Activated naive CD4-positive, alpha-beta T cell treated with anti-CD3 and anti-CD28 coated beads, Interleukin-2, amount 10 ng/mL, durations not matched to agents 7 days and 5 days (primary cell): ENCODE measurements around the gene ARHGAP4.
A peak's percentile ranks its signal among the peaks of the same experiment; 100 is the strongest.

ENCODE experiments used
- CTCF ChIA-PET: fragments of 350-600 bp; sonication (Branson Sonifier 250); formaldehyde crosslinking; loops from one replicate; lab custom pipeline; 2021; ENCODE audit warnings: antibody characterized with exemption; lab: Charles Lee
- DNase-seq: peaks from one replicate; pipeline ENCODE4 v3.0.0-alpha.2; 2020
- H3K27ac Mint-ChIP-seq: one replicate; pipeline ENCODE4 v1.8.0; 2021; ENCODE audit warnings: mild to moderate bottlenecking, moderate library complexity, mixed read lengths
- H3K27me3 Mint-ChIP-seq: one replicate; pipeline ENCODE4 v1.8.0; 2021; ENCODE audit warnings: mild to moderate bottlenecking, mixed read lengths
- H3K36me3 Mint-ChIP-seq: one replicate; pipeline ENCODE4 v1.8.0; 2021; ENCODE audit warnings: mixed read lengths
- H3K4me1 Mint-ChIP-seq: one replicate; pipeline ENCODE4 v1.8.0; 2021; ENCODE audit warnings: mixed read lengths
- H3K4me3 Mint-ChIP-seq: one replicate; pipeline ENCODE4 v1.8.0; 2021; ENCODE audit warnings: mild to moderate bottlenecking, moderate library complexity, mixed read lengths
- H3K9me3 Mint-ChIP-seq: one replicate; pipeline ENCODE4 v1.8.0; 2021; ENCODE audit warnings: mixed read lengths

ARHGAP4 gene

GRCh38 chrX:153956044-153956907 lies 30.2 kb upstream of the ARHGAP4 start:
- Mint-ChIP-seq H3K9me3 (no peaks in the 10 kb centered on the region), H3K27me3 (no peaks in the 10 kb centered on the region), H3K27ac (peak overlapping the region; percentile 71), H3K4me1 (peaks cover 12% of the 10 kb centered on the region), H3K4me3 (no peak overlapping the region), H3K36me3 (peaks cover 26% of the 10 kb centered on the region)
- DNase-seq: no peak
- CTCF ChIA-PET: no interaction called here

- CTCF ChIA-PET: no interaction called here
- Mint-ChIP-seq H3K36me3 (peaks cover 33% of the 10 kb centered on the region), H3K27ac (peak overlapping the region; percentile 71), H3K27me3 (no peaks in the 10 kb centered on the region), H3K4me1 (peaks cover 20% of the 10 kb centered on the region), H3K9me3 (no peaks in the 10 kb centered on the region), H3K4me3 (no peak overlapping the region)
- DNase-seq: no peak
Measured at GRCh38 chrX:153955228-153955732, 29.2 kb upstream of the ARHGAP4 start.

DNA sequence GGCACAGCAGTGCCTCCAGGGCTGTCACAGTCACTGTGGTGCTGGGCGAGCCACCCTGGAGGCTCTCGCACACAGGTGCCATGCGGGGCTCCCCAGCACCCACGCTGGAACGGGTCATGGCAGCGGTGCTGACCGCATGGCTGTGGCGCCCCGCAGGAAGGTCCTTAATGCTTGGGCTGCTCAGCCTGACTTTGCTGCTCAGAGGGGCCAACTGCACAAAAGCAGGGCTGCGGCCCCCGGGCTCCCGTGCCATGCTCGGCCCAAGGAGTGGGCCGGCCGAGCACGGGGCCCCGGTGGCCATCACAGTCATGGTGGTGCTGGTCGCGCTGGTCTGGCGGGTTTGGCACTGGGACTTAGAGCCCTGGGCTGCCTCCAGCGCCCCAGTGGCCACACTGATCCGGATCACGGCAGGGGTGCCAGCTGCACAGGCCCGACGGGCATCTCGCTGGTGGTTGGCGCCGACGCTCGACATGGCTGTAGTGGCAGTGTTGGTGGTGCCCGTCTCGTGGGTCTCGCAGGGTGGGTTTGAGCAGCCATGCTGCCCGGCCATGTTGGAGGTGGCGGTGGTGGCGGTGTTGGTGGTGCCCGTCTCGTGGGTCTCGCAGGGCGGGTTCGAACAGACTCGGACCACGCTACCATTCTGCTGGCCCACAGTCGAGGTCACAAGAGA lies 28.6 kb upstream of the ARHGAP4 start:
- peaks cover 36% of the 10 kb centered on the region for H3K36me3 Mint-ChIP-seq
- H3K4me1 Mint-ChIP-seq: peaks cover 25% of the 10 kb centered on the region
- CTCF ChIA-PET: no interaction called here
- H3K9me3 Mint-ChIP-seq: no peaks in the 10 kb centered on the region
- no peak overlapping the region for H3K4me3 Mint-ChIP-seq
- H3K27me3 Mint-ChIP-seq: no peaks in the 10 kb centered on the region
- H3K27ac Mint-ChIP-seq: peak overlapping the region; percentile 68
- DNase-seq: no peak

DNA sequence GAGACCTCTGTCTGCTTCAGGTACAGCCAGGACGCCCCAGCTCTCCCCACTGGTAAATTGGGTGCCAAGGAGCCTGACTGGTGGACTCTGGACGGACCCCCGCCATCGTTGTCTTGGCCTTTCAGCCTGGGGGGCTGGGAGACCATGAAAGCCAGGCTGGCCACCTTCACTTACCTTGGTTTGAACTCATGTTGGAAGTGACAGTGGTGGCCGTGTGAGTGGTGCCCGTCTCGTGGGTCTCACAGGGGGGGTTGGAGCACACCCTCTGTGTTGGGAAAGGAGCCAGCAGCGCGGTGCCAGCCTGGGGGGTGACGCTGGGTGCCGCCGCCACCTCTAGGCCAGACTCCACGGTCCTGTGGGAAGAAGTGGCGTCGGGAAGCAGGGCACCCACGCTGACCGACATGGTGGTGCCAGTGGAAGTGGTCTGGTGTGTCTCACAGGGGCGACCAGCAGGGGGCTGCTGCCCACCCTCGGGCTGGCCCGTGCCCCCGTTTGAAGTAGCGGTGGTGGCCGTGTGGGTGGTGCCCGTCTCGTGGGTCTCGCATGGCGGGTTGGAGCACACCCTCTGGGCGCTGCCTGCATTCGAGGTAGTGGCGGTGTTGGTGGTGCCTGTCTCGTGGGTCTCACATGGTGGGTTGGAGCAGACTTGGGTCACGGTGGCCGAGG lies 28.0 kb upstream of the ARHGAP4 start:
- CTCF ChIA-PET: interaction anchor here (12.0 kb wide), 1 partner anchor 27 kb away, joined by 241 read pairs; the partner anchor contains the start of gene ARHGAP4
- Mint-ChIP-seq H3K4me1 (peaks cover 32% of the 10 kb centered on the region), H3K27ac (peak overlapping the region; percentile 68), H3K4me3 (no peak overlapping the region), H3K27me3 (no peaks in the 10 kb centered on the region), H3K36me3 (peaks cover 37% of the 10 kb centered on the region), H3K9me3 (no peaks in the 10 kb centered on the region)
- no peak for DNase-seq

- H3K36me3 Mint-ChIP-seq: peaks cover 32% of the 10 kb centered on the region
- DNase-seq: peak; percentile 80
- no peaks in the 10 kb centered on the region for H3K27me3 Mint-ChIP-seq
- CTCF ChIA-PET: interaction anchor here (1.0 to 12.0 kb wide), 2 partner anchors 13 to 26 kb away, joined by 3 to 241 read pairs; partner anchors contain the start of gene ARHGAP4
- H3K4me3 Mint-ChIP-seq: no peak overlapping the region
- H3K4me1 Mint-ChIP-seq: peaks cover 38% of the 10 kb centered on the region
- H3K27ac Mint-ChIP-seq: peak overlapping the region; percentile 7
- no peaks in the 10 kb centered on the region for H3K9me3 Mint-ChIP-seq
Measured at GRCh38 chrX:153953342-153953830, 27.3 kb upstream of the ARHGAP4 start.

DNA sequence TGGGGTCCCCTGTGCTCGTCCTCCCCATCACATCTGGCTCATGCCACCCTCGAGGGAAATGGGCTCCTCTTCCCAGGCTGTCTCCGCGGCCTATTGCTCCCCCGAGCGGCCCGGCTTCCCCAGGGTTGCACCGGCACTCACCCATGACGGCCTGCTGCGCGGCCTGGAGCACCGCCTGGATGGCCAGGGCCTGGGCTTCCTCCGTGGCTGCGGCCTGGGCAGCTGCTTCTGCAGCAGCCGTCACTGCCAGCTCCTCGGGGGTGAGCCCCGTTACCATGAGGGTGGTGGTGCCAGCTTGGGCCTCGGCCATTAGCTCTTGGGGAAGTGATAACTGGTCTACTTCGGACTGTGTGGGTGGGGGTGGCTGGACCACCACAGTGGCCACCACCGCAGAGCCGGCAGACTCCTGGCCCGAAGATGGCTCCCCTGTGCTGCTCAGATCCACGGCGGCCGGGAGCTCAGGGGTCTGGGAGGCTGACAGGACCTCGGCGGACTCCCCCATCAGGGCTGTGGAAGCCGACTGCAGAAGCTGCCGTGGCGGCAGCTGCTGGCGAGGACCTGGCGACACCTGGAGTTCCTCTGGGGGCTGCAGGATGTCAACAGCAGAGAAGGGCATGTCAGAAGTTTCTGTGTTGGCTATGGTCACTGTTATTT lies 26.4 kb upstream of the ARHGAP4 start:
- CTCF ChIA-PET: interaction anchor here (1.0 to 12.0 kb wide), 3 partner anchors 9 to 25 kb away, joined by 3 to 241 read pairs (median 4); partner anchors contain the start of gene ARHGAP4
- H3K36me3 Mint-ChIP-seq: peaks cover 31% of the 10 kb centered on the region
- no peak overlapping the region for H3K27ac Mint-ChIP-seq
- no peaks in the 10 kb centered on the region for H3K9me3 Mint-ChIP-seq
- H3K4me1 Mint-ChIP-seq: peaks cover 42% of the 10 kb centered on the region
- DNase-seq: no peak
- H3K27me3 Mint-ChIP-seq: no peaks in the 10 kb centered on the region
- no peak overlapping the region for H3K4me3 Mint-ChIP-seq

- DNase-seq: no peak
- H3K9me3 Mint-ChIP-seq: no peaks in the 10 kb centered on the region
- no peak overlapping the region for H3K27ac Mint-ChIP-seq
- peaks cover 46% of the 10 kb centered on the region for H3K4me1 Mint-ChIP-seq
- H3K36me3 Mint-ChIP-seq: peaks cover 34% of the 10 kb centered on the region
- no peak overlapping the region for H3K4me3 Mint-ChIP-seq
- no peaks in the 10 kb centered on the region for H3K27me3 Mint-ChIP-seq
- CTCF ChIA-PET: interaction anchor here (1.2 to 12.0 kb wide), 3 partner anchors 10 to 25 kb away, joined by 4 to 241 read pairs (median 4); partner anchors contain the start of gene ARHGAP4
Measured at GRCh38 chrX:153951683-153952372, 25.8 kb upstream of the ARHGAP4 start.

GRCh38 chrX:153950127-153950526 lies 24.1 kb upstream of the ARHGAP4 start:
- no peak for DNase-seq
- CTCF ChIA-PET: interaction anchor here (0.8 to 12.0 kb wide), 5 partner anchors 18 to 186 kb away, joined by 4 to 241 read pairs (median 4); partner anchors contain the start of genes ARHGAP4 and PLXNB3
- Mint-ChIP-seq H3K27ac (peak overlapping the region; percentile 60), H3K9me3 (no peaks in the 10 kb centered on the region), H3K4me3 (no peak overlapping the region), H3K27me3 (no peaks in the 10 kb centered on the region), H3K4me1 (peaks cover 51% of the 10 kb centered on the region), H3K36me3 (peaks cover 30% of the 10 kb centered on the region)

DNA sequence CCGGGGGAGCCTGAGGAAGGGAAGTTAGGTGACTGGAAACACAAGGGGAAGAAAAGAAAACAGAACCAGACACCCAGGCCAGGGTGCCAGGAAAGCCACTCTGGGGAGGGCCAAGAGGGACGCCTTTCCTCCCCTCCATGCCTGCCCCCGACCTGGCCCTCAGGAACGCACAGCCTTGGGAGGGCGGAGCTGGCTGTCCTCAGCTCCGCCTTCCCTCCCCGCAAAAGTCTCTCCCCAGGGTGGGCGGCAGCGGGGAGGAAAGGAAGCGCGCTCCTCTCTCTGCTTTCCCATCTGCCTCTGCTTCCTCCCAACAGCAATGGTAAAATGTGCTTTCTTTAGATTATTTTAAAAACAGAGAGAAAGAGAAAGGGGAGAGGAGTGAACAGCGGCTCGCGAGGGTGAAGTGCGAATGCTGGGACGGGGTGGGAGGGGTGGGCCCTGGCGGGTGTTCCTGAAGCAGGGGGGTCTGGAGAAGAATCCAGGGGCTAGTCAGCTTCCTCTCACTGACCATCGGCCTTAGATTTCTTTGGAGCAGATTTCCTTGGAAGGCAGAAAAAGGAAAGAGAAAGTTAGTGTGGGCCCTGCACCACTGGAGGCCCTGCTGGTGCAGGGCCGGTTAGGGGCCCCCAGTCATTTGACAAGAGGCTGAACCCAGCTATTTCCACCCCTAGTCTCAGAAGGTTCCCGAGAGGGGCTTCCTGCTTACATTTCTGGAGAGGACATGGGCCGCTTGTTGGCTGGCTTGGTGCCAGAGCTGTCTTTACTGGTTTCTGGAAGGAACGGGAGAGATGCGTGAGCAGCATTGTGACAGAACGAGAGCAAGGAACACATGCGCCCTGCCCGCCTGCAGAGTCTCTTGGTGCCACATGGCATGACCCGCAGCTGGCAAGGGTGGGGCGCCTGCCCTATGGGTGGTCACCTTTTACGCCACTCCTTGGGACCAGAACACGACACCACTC lies 23.1 kb upstream of the ARHGAP4 start:
- no peaks in the 10 kb centered on the region for H3K27me3 Mint-ChIP-seq
- H3K4me3 Mint-ChIP-seq: no peak overlapping the region
- H3K4me1 Mint-ChIP-seq: peaks cover 52% of the 10 kb centered on the region
- peak overlapping the region; percentile 67 for H3K27ac Mint-ChIP-seq
- peak; percentile 22 for DNase-seq
- CTCF ChIA-PET: interaction anchor here (0.8 to 12.0 kb wide), 5 partner anchors 10 to 186 kb away, joined by 4 to 241 read pairs (median 26); partner anchors contain the start of genes ARHGAP4 and PLXNB3
- no peaks in the 10 kb centered on the region for H3K9me3 Mint-ChIP-seq
- H3K36me3 Mint-ChIP-seq: peaks cover 25% of the 10 kb centered on the region

DNA sequence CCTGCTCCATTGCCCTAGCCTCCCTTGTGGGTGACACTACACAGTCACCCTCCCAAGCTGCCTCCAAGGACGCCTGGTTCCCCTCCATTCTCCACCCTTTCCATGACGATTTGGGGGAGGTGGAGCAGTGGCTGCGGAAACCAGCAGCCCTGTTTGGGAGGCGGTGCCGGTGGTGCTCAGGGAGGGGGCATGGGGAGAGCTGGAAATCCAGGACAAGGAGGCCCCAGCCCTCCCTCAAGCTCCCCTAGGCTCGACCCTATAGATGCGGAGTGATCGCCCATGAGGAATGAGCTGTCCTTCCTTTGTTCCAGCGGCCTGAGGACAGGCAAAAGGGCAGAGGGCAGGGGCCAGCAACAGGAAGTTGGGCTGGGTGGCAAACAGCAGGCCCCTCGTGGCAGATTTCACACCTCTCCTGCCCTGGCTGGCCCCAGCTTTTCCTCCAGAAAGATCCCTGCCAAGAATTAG lies 22.0 kb upstream of the ARHGAP4 start:
- H3K27me3 Mint-ChIP-seq: no peaks in the 10 kb centered on the region
- CTCF ChIA-PET: interaction anchor here (1.9 to 12.0 kb wide), 5 partner anchors 9 to 185 kb away, joined by 7 to 241 read pairs (median 26); partner anchors contain the start of genes ARHGAP4 and PLXNB3
- no peak overlapping the region for H3K4me3 Mint-ChIP-seq

DNA sequence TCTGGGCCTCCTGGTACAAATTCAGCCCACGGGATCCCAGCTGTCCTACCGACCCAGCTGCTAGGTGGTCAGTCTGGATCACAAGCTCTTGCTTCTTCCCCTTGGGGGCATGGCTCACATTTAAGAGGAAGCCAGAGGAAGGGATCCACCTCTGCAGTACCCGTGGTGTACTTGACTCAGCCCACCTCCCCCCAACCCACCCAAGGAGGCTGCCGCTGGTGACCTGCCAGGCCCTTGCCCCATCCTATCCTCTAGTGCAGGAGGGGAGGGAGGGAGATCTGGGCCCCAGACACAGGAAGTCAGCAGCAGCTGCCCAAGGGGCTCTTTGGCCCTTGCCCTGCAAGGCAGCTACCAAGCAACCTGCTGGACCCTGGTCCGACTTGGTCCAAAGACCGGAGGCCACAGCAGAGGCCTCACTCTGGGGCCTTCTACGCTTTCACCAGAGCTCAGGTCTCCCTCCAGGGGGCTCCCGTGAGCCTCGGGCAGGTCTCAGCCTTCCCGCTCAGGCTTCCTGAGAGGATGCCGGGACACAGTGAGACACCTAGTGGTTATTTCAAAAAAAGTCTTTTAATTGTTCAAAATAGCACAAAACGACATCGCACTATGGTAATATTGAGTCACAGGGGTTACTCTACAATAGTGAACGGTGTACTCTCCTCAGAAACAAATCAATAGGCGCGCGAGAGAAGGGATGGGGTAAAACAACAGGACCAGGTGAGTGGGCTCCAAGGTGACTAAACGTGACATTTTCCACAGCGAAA lies 21.1 kb upstream of the ARHGAP4 start:
- Mint-ChIP-seq H3K4me3 (no peak overlapping the region), H3K9me3 (no peaks in the 10 kb centered on the region), H3K36me3 (peaks cover 20% of the 10 kb centered on the region), H3K27ac (peak overlapping the region; percentile 77), H3K27me3 (no peaks in the 10 kb centered on the region), H3K4me1 (peaks cover 45% of the 10 kb centered on the region)
- CTCF ChIA-PET: interaction anchor here (0.6 to 12.0 kb wide), 13 partner anchors 8 to 349 kb away, joined by 3 to 241 read pairs (median 3); partner anchors contain the start of genes ARHGAP4, IDH3G, PLXNB3 and SSR4
- peak; percentile 83 for DNase-seq

More for the DNA sequence above, 22.0 kb upstream of the ARHGAP4 start:
- peaks cover 22% of the 10 kb centered on the region for H3K36me3 Mint-ChIP-seq
- H3K27ac Mint-ChIP-seq: peak overlapping the region; percentile 67
- peaks cover 47% of the 10 kb centered on the region for H3K4me1 Mint-ChIP-seq
- H3K9me3 Mint-ChIP-seq: no peaks in the 10 kb centered on the region
- no peak for DNase-seq
